K562 (cell line): ENCODE results near the gene KCNJ14.

Experiments used
- KDM1A ChIP-seq, 2 experiments: fragments of 450-650 bp; IDR thresholded peaks; 2 replicates each; pipeline ENCODE4 v1.6.1; 2016; ENCODE audit warnings: mild to moderate bottlenecking in 2 of 2
- RBM39 ChIP-seq: fragments of 200-400 bp; formaldehyde crosslinking; optimal IDR thresholded peaks from 2 replicates; pipeline ENCODE3; 2018; ENCODE audit warnings: low read depth, low read length
- TF ChIP-seq, protein P1 (sequence below), 3 experiments: IDR thresholded peaks in 2 of 3; conservative IDR thresholded peaks in 1 of 3; 2 replicates each; pipeline ENCODE4 v1.5.1; 2011 to 2012; ENCODE audit warnings: low read length in 3 of 3, mild to moderate bottlenecking in 3 of 3, control low read depth in 2 of 3, improper control_type of control experiment in 1 of 3, inconsistent platforms in 1 of 3, low read depth in 1 of 3, mixed read lengths in 1 of 3, moderate library complexity in 1 of 3; ENCODE audit not compliant: insufficient read depth in 2 of 3

DNA sequence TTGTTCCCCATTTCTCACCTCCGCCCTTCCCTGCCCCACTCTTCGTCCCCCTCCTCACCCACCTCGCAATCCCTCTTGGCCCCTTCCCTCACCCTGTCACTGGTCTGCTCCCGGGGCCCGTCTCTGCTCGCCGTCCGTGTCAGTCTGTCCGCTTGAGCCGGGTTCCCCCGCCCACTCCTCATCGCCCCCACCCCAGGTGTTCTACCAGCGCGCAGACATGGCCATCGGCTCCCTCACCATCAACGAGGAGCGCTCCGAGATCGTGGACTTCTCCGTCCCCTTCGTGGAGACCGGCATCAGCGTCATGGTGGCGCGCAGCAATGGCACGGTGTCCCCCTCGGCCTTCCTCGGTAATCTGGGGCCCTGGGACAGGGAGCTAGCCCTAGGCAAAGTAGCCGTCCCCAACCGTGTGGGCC is 39.6 kb upstream of the KCNJ14 start:
- TF ChIP-seq, protein P1, sequence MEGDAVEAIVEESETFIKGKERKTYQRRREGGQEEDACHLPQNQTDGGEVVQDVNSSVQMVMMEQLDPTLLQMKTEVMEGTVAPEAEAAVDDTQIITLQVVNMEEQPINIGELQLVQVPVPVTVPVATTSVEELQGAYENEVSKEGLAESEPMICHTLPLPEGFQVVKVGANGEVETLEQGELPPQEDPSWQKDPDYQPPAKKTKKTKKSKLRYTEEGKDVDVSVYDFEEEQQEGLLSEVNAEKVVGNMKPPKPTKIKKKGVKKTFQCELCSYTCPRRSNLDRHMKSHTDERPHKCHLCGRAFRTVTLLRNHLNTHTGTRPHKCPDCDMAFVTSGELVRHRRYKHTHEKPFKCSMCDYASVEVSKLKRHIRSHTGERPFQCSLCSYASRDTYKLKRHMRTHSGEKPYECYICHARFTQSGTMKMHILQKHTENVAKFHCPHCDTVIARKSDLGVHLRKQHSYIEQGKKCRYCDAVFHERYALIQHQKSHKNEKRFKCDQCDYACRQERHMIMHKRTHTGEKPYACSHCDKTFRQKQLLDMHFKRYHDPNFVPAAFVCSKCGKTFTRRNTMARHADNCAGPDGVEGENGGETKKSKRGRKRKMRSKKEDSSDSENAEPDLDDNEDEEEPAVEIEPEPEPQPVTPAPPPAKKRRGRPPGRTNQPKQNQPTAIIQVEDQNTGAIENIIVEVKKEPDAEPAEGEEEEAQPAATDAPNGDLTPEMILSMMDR (IDR thresholded peaks at IDR 0.05 in 2 of 3, conservative IDR thresholded peaks at IDR 0.05 in 1 of 3; ENCODE audit: insufficient read depth in 2 of 3, low read depth in 1 of 3, low read length in 3 of 3): no peak
- TF ChIP-seq KDM1A (IDR thresholded peaks at IDR 0.05) (no peak), RBM39 (no peak)
